ENCODE results near the gene TM7SF2.

DNA sequence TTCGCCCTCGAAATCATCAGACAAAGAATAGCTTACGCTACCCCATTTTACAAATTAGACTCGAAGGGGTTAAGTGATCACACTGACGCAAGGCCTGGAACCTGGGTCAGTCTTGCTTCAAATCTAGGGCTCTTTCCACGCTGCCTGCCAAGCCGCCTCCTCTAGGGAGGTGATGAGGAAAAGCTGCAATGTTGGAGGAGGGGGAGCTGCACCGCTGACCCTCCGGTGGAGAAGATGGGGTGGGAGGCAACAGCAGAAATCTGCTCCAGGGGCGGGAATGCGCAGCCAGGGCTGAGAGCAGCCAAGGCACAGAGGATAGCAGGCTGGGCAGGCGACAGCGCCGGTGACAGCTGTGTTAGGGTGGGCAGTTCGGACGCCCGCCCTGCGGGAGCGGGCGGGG is 22.1 kb downstream of the TM7SF2 start:
- TF ChIP-seq, protein P1, sequence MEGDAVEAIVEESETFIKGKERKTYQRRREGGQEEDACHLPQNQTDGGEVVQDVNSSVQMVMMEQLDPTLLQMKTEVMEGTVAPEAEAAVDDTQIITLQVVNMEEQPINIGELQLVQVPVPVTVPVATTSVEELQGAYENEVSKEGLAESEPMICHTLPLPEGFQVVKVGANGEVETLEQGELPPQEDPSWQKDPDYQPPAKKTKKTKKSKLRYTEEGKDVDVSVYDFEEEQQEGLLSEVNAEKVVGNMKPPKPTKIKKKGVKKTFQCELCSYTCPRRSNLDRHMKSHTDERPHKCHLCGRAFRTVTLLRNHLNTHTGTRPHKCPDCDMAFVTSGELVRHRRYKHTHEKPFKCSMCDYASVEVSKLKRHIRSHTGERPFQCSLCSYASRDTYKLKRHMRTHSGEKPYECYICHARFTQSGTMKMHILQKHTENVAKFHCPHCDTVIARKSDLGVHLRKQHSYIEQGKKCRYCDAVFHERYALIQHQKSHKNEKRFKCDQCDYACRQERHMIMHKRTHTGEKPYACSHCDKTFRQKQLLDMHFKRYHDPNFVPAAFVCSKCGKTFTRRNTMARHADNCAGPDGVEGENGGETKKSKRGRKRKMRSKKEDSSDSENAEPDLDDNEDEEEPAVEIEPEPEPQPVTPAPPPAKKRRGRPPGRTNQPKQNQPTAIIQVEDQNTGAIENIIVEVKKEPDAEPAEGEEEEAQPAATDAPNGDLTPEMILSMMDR (IDR thresholded peaks at IDR 0.05; ENCODE audit: low read depth, low read length, poor library complexity, severe bottlenecking) = no peak
- no peak for TF ChIP-seq EZH2phosphoT487 (IDR thresholded peaks at IDR 0.05; ENCODE audit: borderline replicate concordance, low read length)

Data from DOHH2 (cell line).